Measurements from ENCODE around the gene DPY19L2. TPM values are rescaled to one million over a fixed set of nuclear protein-coding genes. Genes with fewer than 3 reads are reported as not detected.
"Not testable (repeated sequence)": the region's sequence is repeated elsewhere in the genome, so short reads cannot be mapped to it uniquely, and the experiment has no call there.

DPY19L2 gene
- total and polyA plus RNA-seq, 2 of the 13 experiments (the other 11 are each of a cell fraction or from before 2014, with no cell fraction given): not detected

DNA sequence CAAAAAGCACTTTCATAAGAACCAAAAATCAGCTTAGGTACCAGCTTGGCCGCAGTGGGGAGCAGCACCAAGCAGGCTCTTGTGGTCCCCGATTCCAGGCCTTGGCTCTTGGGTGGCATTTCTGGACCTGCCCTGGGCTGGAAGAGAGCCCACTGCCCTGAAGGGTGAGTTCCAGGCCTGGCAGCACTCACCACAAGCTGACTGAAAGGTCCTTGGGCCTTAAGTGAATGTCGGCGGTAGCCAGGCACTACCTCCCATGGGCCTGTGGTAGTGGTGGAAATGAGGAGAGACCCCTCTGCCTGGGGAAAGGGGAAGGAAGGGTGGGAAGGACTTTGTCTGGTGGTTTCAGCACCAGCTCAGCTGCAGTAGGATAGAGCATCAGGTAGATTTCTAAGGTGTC, 96.3 kb downstream of the DPY19L2 start:
- in situ Hi-C loops (cut with HindIII; ENCODE audit: extremely low pct_ligation_motif_present, low pct_unique_long_range_greater_than_20kb); BruUV-seq (replicated peaks); H3K27me3 ChIP-seq (ENCODE audit: control insufficient read depth in 1 of 2, insufficient read depth in 2 of 2, low read length in 2 of 2); H3K4me1 ChIP-seq (ENCODE audit: insufficient read depth, low read length); H4K20me1 ChIP-seq (ENCODE audit: insufficient read depth, low read length); H3K9me3 ChIP-seq (ENCODE audit: low read length); H3K4me3 ChIP-seq (replicated peaks in 1 of 3; ENCODE audit: insufficient read depth in 1 of 3, low read depth in 2 of 3, low read length in 3 of 3); ATAC-seq; H3K9ac ChIP-seq (ENCODE audit: insufficient read depth, low read depth, low read length); H3K79me2 ChIP-seq (ENCODE audit: insufficient read depth, low read length); H3K27ac ChIP-seq (ENCODE audit: extremely low read length, insufficient read depth, low read length); intact Hi-C loops (cut with micrococcal nuclease; ENCODE audit: unreplicated experiment); H3K4me2 ChIP-seq (ENCODE audit: low read depth, low read length); POLR2A ChIA-PET; CTCF ChIA-PET (ENCODE audit: low intra/inter-chr PET ratio, low total read pairs); H3K36me3 ChIP-seq (replicated peaks in 1 of 2; ENCODE audit: control insufficient read depth in 1 of 2, insufficient read depth in 2 of 2, low read length in 2 of 2); DNase-seq (ENCODE audit: low spot score); H2AFZ ChIP-seq (ENCODE audit: low read length); FAIRE-seq: not testable (repeated sequence)
- WGBS (ENCODE audit: low lambda C conversion rate): 20% methylated on average over 2 of the region's 4 CpGs

DNA sequence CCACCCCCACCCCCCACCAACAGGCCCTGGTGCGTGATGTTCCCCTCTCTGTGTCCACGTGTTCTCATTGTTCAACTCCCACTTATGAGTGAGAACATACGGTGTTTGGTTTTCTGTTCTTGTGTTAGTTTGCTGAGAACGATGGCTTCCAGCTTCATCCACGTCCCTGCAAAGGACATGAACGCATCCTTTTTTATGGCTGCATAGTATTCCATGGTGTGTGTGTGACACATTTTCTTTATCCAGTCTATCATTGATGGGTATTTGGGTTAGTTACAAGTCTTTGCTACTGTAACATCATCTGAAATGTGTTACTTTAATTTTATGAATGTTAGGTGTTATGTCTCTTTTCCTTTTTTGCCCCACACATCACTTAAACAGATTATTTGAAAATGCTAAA, 109.8 kb downstream of the DPY19L2 start:
- FAIRE-seq; H3K9ac ChIP-seq (ENCODE audit: insufficient read depth, low read depth, low read length); CTCF ChIA-PET (ENCODE audit: low intra/inter-chr PET ratio, low total read pairs); H2AFZ ChIP-seq (ENCODE audit: low read length); intact Hi-C loops (cut with micrococcal nuclease; ENCODE audit: unreplicated experiment); DNase-seq (ENCODE audit: low spot score); H3K4me2 ChIP-seq (ENCODE audit: low read depth, low read length); H3K4me1 ChIP-seq (ENCODE audit: insufficient read depth, low read length); in situ Hi-C loops (cut with HindIII; ENCODE audit: extremely low pct_ligation_motif_present, low pct_unique_long_range_greater_than_20kb); H3K36me3 ChIP-seq (replicated peaks in 1 of 2; ENCODE audit: control insufficient read depth in 1 of 2, insufficient read depth in 2 of 2, low read length in 2 of 2); H3K4me3 ChIP-seq (replicated peaks in 1 of 3; ENCODE audit: insufficient read depth in 1 of 3, low read depth in 2 of 3, low read length in 3 of 3); H3K79me2 ChIP-seq (ENCODE audit: insufficient read depth, low read length); H4K20me1 ChIP-seq (ENCODE audit: insufficient read depth, low read length); BruUV-seq (replicated peaks); H3K9me3 ChIP-seq (ENCODE audit: low read length); H3K27ac ChIP-seq (ENCODE audit: extremely low read length, insufficient read depth, low read length); H3K27me3 ChIP-seq (ENCODE audit: control insufficient read depth in 1 of 2, insufficient read depth in 2 of 2, low read length in 2 of 2); POLR2A ChIA-PET; ATAC-seq: not testable (repeated sequence)
- 11% methylated on average over 6 of the region's 6 CpGs for WGBS (ENCODE audit: low lambda C conversion rate)

DNA sequence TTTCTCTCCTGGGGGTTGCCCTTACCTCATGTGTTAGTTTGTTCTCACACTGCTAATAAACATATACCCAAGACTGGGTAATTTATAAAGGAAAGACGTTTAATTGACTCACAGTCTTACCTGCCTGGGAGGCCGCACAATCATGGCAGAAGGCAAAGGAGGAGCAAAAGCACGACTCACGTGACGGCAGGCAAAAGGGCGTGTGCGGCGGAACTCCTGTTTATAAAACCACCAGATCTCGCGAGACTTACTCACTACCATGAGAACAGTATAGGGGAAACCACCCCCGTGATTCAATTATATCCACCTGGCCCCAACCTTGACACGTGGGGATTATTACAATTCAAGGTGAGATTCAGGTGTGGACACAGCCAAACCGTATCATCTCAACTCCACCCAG, 116.9 kb downstream of the DPY19L2 start:
- POLR2A ChIA-PET; H3K9ac ChIP-seq (ENCODE audit: insufficient read depth, low read depth, low read length); intact Hi-C loops (cut with micrococcal nuclease; ENCODE audit: unreplicated experiment); H3K4me2 ChIP-seq (ENCODE audit: low read depth, low read length); H3K36me3 ChIP-seq (replicated peaks in 1 of 2; ENCODE audit: control insufficient read depth in 1 of 2, insufficient read depth in 2 of 2, low read length in 2 of 2); H4K20me1 ChIP-seq (ENCODE audit: insufficient read depth, low read length); in situ Hi-C loops (cut with HindIII; ENCODE audit: extremely low pct_ligation_motif_present, low pct_unique_long_range_greater_than_20kb); H3K9me3 ChIP-seq (ENCODE audit: low read length); FAIRE-seq; CTCF ChIA-PET (ENCODE audit: low intra/inter-chr PET ratio, low total read pairs); H2AFZ ChIP-seq (ENCODE audit: low read length); H3K79me2 ChIP-seq (ENCODE audit: insufficient read depth, low read length); DNase-seq (ENCODE audit: low spot score); H3K4me3 ChIP-seq (replicated peaks in 1 of 3; ENCODE audit: insufficient read depth in 1 of 3, low read depth in 2 of 3, low read length in 3 of 3); H3K4me1 ChIP-seq (ENCODE audit: insufficient read depth, low read length); BruUV-seq (replicated peaks); H3K27me3 ChIP-seq (ENCODE audit: control insufficient read depth in 1 of 2, insufficient read depth in 2 of 2, low read length in 2 of 2); ATAC-seq; H3K27ac ChIP-seq (ENCODE audit: extremely low read length, insufficient read depth, low read length): not testable (repeated sequence)
- 44% methylated on average over 13 of the region's 13 CpGs for WGBS (ENCODE audit: low lambda C conversion rate)

- H3K27ac ChIP-seq (ENCODE audit: extremely low read length, insufficient read depth, low read length); H3K27me3 ChIP-seq (ENCODE audit: control insufficient read depth in 1 of 2, insufficient read depth in 2 of 2, low read length in 2 of 2); H3K79me2 ChIP-seq (ENCODE audit: insufficient read depth, low read length); CTCF ChIA-PET (ENCODE audit: low intra/inter-chr PET ratio, low total read pairs); ATAC-seq; H3K4me1 ChIP-seq (ENCODE audit: insufficient read depth, low read length); BruUV-seq (replicated peaks); H3K4me3 ChIP-seq (replicated peaks in 1 of 3; ENCODE audit: insufficient read depth in 1 of 3, low read depth in 2 of 3, low read length in 3 of 3); H2AFZ ChIP-seq (ENCODE audit: low read length); FAIRE-seq; H3K9me3 ChIP-seq (ENCODE audit: low read length); H3K36me3 ChIP-seq (replicated peaks in 1 of 2; ENCODE audit: control insufficient read depth in 1 of 2, insufficient read depth in 2 of 2, low read length in 2 of 2); H4K20me1 ChIP-seq (ENCODE audit: insufficient read depth, low read length); in situ Hi-C loops (cut with HindIII; ENCODE audit: extremely low pct_ligation_motif_present, low pct_unique_long_range_greater_than_20kb); H3K9ac ChIP-seq (ENCODE audit: insufficient read depth, low read depth, low read length); DNase-seq (ENCODE audit: low spot score); H3K4me2 ChIP-seq (ENCODE audit: low read depth, low read length); POLR2A ChIA-PET: not testable (repeated sequence)
- intact Hi-C loops (cut with micrococcal nuclease; ENCODE audit: unreplicated experiment): loop anchor here (10.0 kb wide), 1 partner anchor 186 kb away; no protein-coding TSS in a partner anchor
- 0% methylated on average over 2 of the region's 2 CpGs for WGBS (ENCODE audit: low lambda C conversion rate)
Observed at GRCh38 chr12:63549034-63549433, 119.3 kb downstream of the DPY19L2 start.
